GM19351 (cell line): ENCODE measurements around the gene MAGI2.

Experiments
- ATAC-seq: cut with Tn5 transposase; IDR thresholded peaks from one replicate; pipeline ENCODE4 v1.9.1; 2021; ENCODE audit warnings: mild to moderate bottlenecking, moderate library complexity; ENCODE audit not compliant: unreplicated experiment

Gene MAGI2

DNA sequence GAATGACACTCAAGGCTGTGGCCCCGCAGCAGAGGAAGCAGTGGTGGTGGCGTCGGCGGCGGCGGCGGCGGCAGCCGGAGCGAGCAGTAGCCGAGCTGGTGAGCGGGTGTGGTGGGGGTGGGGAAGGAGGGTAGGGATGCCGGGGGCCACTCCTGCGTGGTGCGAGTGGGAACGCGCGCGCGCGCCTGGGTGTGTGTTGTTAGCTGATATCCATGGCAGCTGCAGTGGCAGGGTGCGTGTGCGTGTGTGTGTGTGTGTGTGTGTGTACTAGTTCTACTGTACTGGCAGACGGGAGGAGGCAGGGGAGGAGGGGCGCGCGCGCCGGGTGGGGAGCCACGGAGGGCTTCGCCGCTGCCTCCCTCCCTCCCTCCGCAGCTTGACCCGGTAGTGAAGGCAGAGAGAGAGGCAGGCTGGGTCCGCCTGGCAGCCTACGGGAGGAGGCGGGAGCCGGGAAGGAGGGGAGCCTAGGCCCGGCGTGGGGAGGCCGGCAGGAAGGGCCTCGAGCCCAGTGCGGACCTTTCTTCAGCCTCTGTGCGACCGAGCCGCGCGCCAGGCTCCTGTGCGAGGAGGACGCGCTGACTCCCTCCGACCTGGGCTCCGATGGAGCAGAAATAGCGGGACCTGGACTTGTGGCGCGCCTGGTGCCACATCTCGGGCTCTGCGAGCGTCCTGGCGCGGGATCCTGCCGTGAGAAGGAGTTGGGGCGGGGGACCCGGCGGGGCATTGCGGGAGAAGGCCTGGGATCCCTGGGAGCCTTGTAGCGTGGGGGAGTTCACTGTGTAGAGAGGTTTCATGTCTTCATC is at the start of gene MAGI2:
Gene MAGI2, minus strand, starts transcription at position 110 of the 803 bp plus-strand sequence. CDS start 347 bp downstream, outside the sequence.
- ATAC-seq, result no peak

DNA sequence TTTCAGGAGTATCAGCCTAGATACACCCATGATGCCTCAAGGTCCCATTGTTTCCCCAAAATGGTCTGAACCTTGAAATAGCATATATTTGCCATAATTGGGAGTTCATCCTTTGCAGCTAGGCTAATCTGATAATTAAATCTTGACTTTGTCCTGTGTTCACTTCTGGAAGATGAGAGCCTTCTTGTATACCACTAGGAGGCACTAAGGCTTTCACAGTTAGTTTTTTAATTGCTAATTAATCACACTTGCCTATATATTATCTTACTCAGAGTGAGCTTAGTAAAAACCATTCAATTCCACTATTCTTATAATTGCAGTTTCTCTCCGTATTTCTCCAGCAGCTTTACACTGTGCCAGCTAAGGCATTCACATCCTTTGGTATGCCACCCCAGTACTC is 48.7 kb upstream of the MAGI2 start:
- no peak for ATAC-seq

DNA sequence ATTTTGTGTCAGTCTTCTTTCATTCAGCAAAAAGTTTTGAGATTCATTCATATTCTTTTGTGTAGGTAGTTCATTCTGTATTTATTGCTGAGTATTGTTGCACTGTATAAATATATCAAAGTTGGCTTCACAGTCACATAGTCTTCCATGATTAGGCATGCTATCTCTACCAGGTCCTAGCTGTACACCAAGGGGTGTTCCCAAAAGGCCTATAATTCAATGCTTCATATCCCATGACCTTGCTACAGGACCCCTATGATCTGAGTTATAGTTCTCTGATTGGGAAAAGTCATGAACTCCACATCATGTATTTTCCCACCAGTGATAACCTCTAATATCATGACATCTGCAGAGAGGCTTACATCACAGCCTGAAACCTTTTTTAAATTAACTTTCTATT is 47.3 kb upstream of the MAGI2 start:
- ATAC-seq, result no peak

DNA sequence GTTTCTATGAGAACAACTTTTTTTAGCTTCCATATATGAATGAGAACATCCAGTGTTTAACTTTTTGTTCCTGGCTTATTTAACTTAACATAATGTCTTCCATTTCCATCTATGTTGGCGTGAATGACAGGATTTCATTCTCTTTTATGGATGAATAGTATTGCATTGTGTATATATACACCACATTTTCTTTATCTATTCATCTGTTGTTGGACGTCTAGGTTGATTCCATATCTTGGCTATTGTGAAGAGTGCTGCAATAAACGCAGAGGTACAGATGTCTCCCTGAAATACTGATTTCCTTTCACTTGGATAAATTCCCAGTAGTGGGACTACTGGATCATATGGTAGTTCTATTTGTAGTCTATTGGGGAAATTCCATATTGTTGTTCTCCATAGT is 44.3 kb upstream of the MAGI2 start:
- ATAC-seq, result no peak

DNA sequence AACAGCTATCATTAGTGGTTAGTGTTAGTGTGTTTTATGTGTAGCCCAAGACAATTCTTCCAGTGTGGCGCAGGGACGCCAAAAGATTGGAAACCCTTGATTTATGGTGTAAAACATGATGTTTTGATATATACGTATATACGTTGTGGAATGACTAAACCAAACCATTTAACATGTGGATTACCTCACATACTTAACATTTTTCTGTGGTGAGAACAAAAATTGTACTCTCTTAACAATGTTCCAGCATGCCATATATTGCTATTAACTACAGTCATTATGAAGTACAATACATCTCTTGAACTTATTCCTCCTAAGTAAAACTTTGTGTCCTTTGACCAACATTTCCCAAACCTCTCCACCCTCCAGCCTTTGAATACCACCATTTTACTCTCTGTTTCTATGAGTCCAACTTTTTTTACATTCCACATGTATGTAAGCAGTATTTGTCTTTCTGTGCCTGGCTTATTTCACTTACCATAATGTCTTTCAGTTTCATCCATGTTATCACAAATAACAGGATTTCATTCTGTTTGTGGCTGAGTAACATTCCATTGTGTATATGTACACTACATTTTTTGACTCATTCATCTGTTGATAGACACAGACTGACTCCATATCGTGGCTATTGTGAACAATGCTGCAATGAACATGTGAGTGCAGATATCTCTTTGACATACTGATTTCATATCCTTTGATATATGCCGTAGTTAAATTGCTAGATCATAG is 42.2 kb upstream of the MAGI2 start:
- ATAC-seq, result no peak

DNA sequence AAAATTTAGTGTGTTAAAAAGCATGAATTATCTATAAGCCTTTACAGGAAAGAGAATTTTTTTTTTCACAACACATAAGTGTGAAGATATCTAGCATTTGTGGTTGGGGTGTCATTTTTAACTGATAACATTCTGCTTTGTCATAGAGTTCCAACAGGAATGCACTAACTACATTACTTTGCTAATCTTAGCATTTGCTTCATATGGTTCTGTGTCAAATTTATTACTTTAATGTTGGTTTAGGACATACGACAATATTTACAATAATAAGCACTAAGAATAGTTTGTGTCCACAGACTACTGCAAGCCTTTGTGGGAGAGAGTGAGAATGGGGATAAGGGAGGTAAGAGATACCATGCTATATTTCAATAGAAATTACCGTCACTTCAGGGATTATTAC is 40.6 kb upstream of the MAGI2 start:
- no peak for ATAC-seq

DNA sequence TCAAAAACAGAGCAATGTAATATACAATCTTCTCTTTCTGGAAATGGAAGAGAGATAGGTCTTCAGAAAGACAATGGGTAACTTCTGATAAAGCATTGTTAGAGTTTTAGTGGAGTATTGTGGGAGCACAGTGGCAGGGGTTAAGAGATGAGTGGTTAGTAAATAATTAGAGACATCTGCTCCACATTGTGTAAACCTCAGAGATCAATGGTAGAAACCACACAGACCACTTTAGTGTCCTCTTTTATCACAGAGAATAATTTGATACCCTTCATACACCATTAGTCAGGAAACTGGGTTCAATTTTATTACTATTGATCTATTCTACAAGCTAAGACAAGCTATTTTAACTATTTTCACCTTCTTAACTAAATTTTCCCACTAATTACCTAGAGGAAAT is 35.9 kb upstream of the MAGI2 start:
- ATAC-seq, result no peak

DNA sequence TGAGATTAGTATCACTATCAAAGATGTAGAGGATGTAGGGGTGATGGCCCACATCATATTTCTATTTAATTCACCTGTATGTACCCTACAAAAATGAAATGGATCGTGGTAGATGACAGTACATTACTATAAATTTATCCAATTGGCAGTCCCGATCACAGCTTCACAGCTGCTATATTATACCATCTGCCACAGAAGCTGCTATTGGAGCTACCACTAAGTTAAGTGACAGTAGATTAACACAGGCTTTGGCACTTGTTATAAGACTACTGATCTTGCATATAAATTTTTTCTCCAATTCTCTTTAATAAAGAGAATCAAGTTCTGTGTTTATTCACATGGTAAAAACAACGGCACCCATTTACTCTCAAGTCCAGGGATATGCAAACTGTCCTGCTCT is 24.9 kb upstream of the MAGI2 start:
- ATAC-seq, result no peak

DNA sequence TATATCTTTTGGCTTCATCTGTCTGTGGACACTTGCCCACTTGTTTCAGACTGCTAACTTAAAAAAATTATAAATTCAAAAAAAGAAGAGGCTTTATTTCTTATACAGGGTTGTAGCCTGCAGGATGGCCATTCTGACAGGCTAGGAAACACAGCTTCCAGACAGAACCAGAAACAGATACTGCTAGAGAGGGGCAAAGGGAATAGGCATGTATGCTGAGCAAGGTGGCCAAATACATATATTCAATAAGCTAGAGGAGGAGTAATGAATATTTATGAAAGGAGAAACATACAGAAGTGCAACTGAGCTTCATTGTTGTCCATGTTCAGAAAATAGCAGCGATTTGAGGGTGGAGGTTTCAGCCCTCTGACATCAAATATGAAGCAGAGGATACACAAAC is 22.0 kb upstream of the MAGI2 start:
- ATAC-seq, result no peak

DNA sequence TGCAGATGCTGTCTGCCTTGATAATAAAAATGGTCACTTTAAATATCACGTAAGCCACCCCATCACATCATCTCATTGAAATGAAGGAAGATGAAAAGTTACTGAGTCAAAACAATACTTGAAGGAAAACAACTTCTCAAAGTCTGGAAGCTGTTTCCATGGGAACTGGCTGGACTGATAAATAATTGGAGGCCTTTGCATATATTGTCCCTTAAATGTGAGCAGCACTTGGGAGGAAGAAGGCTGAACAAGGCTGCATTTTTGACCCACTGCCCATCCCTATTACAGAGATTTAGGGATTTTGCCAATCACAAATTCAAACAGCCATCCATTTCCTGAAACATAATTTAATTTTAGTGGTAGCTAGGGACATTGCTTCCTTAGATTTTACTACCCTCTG is 18.2 kb upstream of the MAGI2 start:
- ATAC-seq, result no peak

DNA sequence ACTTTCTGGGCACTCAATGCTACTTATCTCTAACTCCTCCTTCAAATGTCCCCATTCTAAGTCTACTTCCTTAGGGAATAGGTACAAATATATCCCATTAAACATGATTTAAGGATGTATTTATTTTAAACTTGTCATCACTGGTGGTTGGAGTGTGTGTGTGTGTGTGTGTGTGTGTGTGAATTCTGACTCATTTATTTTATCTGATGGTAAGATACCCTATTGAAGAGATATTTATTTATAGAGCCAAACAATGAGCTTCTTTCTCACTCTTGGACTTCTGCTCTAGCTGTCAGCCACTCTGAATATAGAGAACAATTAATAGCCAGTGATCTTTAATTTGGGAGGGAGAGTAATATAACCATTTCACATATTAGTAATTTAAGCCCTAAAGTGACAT is 17.8 kb upstream of the MAGI2 start:
- no peak for ATAC-seq

DNA sequence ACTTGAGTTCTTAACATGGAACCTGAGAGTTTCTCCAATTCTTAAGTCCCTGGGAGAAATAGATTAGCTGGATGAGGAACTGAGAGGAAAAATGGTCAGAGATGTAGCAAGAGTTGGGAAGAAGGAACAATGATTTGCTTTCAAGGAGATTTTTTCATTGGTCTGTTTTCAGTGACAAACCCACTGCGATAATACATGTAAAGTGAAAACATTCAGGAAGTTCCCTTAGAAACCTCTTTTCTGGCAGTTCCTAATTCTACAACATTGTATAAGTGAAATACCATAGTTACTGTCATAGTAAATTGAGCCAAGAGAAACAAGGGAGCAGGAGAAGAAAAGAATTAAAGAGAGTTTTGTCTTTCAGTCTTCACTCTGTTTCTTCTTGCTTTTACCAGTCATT is 12.1 kb upstream of the MAGI2 start:
- no peak for ATAC-seq

DNA sequence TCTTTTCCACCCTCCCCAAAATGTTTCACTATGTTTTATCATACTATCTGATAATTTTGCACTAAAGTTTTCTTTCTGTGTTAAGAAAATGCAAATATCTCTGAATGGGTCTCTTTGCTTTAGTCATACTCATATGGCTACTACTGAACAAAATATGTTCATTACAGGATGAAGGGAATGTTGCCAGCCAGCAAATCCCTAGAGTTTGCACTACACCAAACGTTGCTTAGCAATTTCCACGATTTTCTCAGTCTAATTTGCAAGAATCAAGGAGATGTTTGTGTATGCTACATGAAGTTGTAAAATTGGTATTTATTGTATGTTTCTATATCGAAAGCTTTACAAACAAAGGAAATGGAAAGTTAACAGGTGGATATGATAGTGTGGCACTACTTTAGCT is 10.6 kb upstream of the MAGI2 start:
- ATAC-seq, result no peak

DNA sequence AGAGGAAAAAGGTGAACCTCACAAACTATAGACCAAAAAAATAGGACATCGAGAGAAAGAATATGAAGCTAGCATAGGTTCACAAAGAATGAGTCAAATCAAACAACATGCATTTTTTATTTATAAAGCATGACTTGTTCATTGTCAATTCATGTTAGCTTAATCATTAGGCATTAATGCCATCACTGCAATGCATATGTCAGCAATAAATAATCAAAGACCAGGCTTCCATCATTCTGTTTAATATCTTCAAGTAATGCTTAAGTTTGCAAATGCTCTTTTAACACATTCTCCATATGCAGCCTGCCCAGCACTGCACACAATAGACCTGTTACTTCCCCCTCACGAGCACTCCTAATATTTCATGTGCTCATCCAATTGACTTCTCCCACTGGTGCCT is 8.9 kb upstream of the MAGI2 start:
- no peak for ATAC-seq

DNA sequence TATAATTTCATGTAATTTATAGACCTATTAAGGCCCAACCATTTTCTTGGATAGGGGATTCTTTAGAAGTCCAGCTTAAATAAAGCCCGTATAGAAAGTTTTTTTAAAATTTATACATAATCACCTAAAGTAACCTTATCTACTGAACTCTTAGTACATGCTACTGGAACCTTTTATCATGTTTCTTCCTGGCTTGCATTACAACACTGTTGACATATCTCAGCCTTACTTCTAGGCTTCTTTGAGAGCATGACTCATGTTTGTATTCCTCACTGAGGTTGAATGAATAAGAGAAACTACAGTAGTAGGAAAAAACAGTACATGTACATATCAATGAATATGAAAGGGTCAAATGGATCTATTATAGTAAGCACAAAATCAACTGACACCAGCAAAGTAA is 8.2 kb upstream of the MAGI2 start:
- no peak for ATAC-seq

DNA sequence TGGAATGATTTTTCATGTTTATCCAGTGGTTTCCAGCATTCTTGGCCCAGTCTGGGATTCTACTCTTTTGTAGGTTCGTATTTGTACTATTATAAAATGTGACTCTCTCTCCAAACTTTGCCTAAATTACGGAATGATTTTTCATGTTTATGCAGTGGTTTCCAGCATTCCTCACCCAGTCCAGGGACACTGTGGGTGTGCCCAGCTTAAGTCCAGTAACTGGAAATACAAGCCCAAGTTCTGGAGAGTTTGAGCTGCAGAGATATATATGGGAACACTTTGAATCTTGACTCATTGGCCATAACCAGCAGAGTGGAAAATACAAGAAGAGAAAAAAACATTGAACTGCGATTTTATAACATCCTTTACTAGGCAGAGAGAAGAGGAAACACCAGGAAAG is 5.9 kb upstream of the MAGI2 start:
- no peak for ATAC-seq

DNA sequence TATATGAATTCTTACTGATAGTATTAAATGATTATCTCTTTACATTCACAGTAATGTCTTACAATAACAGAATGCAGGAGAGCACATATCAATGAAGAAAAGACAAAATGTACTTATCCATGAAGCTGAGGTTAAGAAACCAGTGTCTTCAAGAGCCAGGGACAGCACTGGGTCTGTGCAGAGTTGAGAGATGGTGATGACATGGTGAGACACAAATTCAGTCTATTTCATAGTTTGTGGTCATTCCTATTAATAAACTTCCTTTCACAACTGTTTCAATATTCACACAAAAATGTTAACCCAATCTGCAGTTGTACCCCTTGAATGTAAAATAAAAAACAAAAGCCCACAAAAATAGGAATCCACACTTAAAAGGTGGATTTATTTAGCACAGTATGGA is 5.3 kb upstream of the MAGI2 start:
- ATAC-seq, result no peak

DNA sequence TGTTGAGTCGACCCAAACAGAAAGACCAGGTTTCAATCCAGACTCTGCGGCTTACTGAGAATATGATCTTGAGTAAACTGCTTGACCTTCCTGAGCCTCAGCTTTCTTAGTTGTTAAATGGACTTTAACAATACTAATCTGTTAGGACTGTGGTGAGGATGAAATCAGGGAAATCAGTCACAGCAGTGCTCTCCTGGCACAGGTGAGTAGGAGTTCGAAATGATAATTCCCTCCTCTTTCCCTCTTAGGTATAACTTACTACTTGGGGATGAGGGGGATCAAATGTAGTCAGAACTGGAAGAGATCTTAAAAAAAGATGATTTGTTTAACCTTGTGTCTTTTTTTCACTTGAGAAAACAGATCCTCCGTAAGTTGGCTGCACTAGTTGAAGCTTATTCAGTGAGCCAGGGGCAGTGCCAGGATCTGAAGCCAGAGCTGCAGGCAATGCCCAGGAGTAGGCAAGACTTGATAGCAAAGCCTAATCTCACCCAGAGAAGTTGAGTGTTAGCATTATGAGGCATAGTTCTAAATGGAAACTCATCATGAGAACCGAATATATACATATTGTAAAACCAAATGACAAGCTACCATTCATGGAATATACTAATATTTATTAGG is 1.8 kb upstream of the MAGI2 start:
- no peak for ATAC-seq

DNA sequence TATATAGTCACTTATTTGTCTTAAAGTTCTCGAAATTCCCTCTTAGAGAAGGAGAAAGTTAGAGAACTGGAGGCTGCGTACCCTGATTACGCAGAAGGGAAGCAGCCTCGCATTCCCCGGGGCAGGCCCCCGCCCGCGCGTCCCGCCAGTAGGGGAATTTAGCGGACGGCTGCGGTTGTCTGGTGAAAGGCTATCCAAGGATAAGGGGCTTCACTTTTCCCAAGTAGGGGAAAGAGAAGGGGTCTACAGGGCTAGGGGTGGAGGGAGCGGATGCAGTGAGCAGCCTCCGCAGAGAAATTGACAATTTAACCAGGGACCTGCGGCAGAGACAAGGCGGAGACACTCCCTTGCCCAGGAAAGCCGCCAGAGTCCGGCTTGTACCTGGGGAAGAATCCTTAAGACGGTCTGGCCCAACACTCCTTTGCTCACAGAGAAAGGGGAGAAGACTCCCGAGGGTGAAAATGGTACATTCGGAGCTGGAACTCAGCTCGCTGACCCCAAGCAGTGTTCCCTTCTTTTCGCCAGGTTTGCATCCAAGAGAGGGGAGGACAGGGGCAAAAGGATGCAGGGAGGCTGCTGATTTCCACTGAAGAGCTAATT is 994 bp upstream of the MAGI2 start:
- no peak for ATAC-seq

DNA sequence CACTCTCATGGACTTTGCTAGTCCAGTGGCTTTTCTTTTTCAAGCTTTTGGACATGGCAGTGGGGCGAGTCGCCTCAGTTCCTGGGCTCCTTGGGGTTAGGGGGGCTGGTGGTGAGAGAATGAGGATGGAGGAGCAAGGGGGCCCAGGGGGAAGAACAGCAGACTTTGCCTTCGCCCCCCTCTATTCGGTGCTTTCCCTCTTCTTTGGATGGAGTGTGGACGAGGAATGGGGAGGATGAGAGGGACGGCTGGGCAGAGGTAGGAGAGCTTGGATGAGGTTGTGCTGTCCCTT is 255 bp downstream of the MAGI2 start:
- no peak for ATAC-seq

DNA sequence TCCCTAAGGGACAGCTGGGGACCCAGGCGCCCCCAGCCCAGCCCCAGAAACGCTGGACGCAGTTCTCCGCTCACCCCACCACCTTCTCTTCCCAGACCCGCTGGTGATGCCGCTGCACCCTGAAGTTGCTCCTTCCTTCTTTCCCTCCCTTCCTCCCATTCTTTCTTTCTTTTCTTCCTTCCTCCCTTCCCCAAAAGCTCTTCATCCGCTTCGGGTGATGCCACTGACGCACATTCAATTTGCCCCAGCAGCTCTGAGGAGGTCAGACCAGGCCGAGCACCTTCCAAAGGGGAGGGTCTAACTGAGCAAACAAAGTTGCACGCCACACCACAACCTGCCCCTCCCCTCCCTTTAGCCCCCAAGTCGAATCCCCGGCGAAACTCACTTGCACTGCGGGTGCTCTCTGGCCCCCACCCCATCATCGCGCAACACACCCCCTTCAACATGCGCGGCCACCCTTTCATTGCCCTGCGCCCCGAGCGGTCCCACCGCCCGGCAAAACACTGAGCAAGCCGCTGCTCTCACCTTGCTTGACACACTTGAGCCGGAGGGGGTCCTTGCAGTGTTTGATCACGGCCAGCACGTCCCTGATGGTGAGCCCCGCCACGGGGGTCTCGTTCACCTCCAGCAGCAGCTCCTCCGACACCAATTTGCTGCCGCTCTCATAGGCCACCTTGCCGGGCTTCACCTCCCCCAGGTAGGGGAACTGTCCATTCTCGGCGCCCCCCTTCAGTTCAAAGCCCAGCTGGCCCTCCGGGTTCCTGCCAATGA is 787 bp downstream of the MAGI2 start:
- no peak for ATAC-seq
